GM21423 (cell line): ENCODE results near the gene APBA3.

Source experiments
- ATAC-seq: cut with Tn5 transposase; IDR thresholded peaks from one replicate; pipeline ENCODE4 v1.9.1; 2021; ENCODE audit warnings: mild to moderate bottlenecking, moderate library complexity; ENCODE audit not compliant: unreplicated experiment

Gene APBA3

DNA sequence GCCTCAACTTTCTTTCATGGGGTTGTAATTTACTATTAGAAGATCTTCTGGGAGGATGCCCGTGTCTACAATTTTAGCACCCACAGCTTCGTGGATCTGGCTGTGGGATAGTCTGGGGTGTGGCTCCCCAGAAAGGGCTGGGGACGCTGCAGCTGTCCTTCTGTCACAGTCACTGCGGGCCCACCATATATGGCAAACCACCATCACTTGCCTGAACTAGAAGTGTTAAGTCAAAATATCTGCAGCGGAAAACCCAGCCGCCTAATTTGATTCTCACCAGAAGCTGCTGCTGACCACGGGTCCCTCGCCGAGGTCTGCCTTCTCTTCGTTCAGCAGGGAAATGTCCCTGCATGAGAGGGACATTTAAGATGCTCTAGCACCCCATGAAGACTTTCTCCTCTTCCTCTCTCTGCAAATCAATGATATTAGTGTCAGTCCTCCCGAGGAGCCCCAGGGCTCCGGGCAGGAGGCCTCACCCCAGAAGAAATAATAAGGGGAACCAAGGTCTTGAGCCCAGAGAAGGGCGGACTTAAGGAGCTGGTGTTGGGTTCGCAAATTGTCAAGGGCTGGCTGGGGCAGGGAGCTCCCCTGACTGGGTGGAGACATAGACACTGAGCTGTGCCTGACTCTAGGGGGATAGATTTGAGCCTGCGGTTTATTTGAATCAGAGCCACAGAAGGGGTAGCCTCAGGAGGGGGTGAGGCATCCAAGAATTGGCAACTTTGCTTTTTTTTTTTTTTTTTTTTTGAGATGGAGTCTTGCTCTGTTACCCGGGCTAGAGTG is 27.7 kb upstream of the APBA3 start:
- no peak for ATAC-seq

DNA sequence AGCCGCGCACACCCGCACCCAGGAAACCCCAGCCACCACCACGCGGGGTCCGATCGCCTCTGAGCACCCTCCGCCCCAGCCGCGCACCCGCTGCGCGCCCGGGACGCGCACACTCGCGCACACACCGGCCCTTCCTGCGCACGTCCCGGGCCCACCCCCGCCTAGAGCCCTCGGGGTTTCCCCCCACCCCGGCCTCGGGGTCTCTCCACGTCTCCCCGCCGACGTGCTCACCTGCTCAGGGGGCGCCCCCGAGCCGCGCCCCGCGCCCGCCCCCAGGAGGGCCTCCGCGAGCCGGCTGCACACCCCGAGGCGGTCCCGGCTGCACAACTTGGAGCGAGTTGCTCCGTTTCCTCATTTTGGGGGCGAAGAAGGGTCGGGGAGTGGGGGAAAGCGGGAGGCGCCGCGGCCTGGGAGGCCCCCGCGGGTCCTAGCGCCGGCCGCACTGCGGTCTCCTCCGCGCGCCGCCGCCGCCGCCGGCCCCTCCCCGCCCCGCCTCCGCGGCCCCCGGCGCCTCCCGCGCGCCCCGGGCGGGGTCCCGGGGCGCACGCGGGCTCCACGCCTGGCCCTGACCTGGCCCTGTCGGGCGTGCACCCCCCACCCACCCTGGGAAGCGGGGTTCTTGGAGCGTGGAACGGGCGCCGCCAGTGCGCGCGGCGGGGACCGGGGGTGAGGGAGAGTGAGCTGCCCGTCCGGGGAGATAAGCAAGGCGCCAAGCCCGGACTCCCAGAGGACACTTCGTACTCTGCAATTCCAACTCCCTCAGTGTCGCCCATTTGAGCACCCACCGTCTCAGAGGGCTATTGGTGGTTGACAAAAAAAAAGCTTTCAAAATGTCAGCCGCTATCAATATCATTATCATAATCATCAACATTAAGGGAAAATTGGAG is 24.7 kb upstream of the APBA3 start, which contains the start of gene MATK:
MATK (minus strand) TSS at position 444 of the 887 bp plus-strand sequence. CDS start 1,246 bp downstream, outside the sequence.
- ATAC-seq = no peak

DNA sequence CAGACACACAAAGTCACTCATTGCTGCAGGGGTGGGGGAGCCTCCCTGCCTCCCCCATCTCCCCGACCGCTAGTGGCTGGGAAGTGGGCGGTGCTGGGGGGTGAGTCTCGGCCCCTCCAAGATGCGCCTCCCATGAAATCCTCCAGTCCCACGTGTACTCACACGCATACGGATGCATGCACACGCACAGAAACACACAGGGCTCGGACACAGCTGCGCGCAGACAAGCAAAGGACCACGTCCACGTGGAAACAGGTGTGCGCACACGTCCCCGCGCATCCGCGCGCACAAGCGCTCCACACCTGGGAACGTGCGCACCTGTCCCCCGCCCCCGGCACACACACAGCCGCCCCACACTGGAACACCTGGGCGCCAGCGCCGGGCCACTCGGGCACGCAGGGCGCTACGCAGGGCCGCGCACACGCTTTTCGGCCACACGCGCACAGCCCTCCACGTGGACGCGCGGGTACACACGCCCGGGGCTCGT is 24.0 kb upstream of the APBA3 start:
- no peak for ATAC-seq

DNA sequence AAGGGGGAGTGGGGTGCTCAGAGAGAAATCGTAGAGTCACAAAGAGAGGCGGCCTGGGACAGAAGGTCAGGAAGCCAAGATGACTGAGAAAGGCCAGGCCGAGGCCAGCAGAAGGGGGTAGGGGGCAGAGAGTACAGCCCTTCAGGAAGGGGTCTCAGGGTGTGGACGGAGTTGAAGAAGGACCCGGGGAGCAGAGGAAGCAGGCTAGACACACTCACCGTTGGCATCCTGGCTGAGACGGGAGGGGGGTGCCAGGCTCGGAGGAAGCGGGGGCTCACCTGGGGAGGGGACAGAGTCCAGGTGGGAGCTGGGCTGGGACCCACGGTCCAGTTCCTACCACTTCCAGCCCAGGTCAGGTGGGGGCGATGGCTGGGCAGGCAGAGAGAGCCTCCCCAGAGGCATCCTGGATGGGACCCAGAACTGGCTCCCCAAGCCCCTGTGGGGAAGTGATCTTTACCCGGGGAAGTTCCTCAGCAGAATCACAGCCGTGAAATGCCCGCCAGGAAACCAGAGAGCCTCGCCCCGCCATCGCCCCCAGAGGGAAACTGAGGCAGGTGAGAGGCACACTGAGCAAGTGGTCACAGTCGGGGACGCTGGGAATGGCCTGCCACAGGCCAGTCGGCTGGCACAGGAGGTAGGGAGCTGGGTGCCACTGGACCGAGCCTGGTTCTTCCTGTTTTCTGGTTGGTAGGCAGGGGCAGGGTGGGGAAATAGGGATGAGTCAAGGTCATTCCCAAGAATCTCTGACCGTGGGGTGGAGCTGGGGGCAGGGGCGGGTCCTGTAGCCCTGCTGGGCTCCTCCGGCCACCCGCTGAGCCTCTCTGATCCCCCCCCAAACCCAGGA is 23.3 kb upstream of the APBA3 start:
- no peak for ATAC-seq

DNA sequence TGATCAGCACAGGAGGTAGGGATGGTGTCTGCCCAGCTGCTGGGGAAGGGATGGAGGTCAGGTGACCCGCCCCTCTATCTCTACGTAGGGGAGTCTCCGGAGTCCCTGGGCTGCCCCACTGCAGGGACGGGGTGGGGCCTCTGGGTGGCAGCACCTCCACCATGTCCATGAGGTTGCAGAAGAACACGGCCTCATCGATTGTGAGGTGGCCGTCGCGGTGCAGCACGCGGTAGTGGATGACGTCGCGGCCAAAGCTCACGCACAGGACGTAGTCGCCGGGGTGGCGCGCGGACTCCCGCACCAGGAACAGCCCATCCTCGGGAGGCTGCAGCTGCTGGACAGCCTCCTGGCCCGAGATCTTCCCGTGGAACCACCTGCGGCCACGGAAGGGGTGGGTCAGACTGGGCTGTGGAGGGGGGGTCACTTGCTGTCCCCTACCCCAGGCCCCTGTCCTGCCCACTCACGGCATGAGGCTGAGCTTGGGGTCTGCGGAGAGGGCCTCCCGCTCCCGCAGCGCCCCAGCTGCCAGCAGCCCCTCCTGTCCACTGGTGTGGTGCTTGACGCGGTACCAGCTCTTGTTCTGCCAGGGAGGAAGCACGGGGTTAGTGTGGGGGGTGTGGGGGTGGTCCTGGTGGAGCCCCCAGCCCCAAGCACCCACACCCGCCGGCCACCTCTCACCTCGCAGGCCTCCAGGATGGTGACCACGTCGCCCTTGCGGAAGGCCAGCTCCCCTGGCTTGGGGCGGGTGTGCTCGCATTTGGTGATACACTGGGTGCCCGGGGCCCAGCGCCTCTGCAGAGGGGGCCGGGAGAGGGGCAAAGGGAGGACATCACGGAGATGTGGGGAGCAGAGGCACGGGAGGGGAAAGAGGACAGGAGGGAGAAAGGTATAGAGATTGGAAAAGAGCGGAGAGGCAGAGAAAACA is 22.4 kb upstream of the APBA3 start:
- no peak for ATAC-seq

DNA sequence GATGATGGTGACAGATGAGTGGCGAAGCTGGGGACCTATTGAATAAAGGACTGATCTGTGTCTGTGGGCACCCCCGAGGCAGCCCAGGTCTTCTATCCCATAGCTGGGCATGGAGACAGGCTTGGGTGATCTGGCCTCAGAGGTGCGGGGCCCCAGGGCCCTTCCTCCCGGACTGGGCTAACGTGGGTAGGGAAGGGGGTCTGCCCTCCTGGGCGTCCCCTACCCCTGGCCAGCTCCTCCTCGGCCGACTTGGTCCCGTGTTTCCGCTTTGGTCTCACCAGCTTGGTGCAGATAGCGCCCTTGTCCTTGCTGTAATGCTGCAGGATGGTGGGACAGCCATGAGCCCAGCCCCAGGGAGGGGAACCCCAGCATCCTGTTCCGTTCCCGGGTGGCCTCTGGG is 21.4 kb upstream of the APBA3 start:
- no peak for ATAC-seq

DNA sequence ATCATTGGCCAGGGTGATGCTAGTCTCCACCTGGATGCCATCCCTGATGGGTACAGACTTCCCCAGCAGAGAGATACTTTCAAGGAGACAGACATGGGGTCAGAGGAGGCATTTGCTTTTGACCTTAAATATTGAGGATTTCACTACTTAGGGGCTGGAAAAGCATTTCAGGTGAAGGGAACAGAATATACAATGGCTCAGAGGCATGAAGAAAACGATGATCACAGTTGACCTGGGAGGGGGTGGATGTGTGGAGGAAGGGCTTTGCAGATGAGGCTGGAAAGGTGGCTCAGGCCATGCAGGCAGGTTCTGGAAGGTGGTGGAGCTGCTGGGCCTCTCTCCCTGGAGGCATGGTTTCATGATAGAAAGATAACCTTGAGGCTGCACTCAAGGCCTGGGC is 20.8 kb upstream of the APBA3 start:
- no peak for ATAC-seq

DNA sequence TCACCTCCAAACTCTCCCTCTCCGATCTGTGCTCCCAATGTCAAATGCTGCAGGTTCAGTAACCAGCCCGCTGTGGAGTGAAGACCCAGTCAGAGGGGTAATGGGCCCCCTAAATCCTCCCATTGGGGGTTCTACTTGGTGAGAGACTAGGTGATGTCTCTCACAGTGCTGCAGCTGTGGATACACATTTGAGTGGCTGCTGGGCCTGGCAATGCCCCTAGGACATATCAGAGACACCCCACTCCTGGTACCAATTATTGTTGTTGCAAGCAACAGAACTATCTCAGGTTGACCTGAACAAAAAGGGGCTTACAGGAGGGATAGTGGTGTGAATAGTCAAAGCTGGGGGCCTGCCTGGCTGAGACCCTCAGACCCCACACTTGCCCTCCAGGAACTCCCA is 20.1 kb upstream of the APBA3 start:
- ATAC-seq = no peak

DNA sequence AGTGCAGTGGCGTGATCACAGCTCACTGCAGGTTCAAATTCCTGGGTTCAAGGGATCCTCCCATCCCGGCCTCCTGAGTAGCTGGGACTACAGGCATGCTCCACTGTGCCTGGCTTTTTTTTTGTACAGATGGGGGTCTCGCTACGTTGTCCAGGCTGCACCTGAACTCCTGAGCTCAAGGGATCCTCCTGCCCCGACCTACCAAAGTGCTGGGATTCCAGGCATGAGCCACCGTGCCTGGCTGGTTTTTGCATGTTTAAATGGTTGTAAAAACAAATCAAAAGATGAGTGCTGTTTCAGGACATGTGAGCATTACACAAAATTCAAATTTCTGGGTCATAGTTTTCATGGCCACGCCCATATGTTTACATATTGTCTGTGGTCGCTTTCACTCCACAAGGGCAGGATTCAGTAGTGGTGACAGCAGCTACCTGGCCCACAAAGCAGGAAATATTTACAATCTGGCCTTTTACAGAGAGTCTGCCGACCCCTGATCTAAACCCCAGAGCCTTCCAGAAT is 19.4 kb upstream of the APBA3 start:
- ATAC-seq = no peak

DNA sequence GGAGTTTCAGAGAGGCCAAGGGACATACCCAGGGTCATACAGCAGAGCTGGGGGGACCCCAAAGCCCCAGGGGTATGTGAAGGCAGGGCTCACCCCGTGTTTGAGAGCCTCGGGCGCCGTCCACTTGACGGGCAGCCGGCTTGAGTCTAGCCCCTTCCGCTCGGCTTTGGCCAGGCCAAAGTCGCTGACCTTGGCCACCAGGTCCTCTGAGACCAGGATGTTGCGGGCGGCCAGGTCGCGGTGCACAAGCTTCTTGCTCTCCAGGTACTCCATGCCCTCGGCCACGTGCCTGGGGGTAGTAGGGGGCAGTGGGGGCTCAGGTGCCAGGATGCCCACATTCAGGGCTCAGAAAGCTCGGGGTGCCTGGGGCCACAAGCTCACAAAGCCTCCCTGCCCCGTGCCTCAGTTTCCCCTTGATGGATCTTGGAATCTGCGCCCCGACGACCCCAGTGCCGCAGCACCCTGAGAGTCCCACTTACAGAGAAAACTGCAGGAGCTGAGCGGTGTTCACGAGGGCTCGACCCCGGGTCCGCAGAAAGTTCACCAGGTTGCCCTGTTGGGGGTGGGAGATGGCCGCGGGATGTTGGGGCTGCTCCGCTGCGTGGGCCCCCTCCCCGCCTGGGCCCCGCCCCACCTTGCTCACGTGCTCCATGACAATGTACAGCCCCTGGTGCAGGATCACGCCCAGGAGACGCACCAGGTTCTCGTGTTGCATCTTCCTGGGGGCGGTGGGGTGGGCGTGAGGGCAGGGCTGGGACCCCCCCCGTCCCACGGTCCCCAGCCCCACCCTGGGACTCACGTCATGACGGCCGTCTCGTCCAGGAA is 17.6 kb upstream of the APBA3 start:
- ATAC-seq = no peak

DNA sequence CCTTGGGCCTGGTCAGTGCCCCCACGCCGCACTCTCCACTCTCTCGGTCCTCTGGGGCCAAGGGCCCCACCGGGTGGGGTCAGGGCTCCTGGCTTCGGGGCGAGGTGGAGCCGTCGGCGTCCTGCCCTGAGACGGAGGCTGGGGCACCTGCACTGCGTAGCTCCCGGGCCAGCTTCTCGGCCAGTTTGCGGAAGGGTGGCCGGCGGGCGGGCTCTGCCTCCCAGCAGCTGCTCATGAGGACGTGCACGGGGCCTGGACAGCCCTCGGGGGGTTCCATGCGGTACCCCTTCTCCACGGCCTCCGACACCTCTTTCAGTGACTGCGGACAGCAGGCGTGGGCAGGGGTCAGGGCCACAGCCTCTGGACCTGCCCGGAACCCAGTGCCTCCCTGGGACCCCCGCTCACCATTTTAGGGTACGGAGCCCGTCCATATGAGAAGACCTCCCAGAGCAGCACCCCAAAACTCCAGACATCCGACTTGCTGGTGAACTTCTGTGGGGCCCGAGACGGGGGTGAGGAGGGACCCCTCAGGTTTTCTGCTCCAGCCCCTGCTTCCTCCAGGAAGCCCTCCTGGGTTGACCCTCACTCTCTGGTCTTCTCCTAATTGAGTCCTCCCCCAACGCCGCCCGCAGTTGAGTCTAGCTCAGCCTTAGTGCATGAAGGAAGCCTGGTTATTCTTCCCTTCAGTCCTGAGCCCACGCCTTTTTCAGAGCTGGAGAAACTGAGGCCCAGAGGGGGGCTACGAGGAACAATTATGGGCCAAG is 16.8 kb upstream of the APBA3 start:
- ATAC-seq = no peak

DNA sequence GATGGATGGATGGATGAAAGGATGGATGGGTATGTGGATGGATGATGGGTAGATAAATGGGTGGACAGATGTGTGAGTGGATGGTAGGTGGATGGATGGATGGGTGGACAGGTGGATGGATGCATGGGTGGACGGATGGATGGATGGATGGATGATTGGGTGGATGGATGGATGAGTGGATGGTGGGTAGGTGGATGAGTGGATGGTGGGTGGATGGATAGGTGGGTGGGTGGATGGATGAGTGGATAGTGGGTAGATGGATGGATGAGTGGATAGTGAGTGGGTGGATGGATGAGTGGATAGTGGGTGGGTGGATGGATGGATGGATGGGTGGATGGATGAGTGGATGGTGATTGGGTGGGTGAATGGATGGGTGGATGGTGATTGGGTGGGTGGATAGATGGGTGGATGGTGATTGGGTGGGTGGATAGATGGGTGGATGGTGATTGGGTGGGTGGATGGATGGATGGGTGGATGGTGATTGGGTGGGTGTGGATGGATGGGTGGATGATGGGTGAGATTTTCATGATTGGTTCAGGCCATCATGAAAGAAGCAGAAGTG is 15.1 kb upstream of the APBA3 start:
- ATAC-seq = no peak

DNA sequence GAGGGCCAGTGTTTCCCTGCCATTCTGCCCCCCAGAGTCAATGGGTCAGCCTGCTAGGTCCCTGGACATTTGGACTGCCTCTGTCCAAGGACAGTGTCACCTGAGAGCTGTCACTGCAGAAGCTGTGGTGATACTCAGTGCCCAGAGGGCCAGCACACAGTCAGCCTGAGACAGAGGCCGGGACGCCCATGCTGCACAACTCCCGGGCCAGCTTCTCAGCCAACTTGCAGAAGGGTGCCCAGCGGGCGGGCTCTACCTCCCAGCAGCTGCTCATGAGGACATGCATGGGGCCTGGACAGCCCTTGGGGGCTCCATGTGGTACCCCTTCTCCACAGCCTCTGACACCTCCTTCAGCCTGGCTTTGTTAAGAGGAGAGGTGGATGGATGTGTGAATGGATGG is 14.3 kb upstream of the APBA3 start:
- ATAC-seq = no peak

DNA sequence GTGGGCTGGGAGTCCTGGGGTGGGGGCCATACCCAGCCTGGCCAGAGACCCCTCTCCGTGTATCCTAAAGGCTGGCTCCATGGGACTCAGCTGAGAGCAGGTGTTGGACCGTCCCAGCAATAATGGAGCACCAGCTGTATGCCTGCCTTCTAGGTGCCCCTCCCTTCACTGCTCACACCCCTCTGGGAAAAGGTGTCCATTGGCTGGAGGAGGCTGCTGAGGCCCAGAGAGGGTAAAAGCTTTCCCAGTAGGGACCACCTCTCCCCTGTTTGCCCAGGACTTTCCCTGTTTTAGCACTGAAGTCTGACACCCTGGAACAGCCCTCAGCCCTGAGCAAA is 13.9 kb upstream of the APBA3 start:
- no peak for ATAC-seq

DNA sequence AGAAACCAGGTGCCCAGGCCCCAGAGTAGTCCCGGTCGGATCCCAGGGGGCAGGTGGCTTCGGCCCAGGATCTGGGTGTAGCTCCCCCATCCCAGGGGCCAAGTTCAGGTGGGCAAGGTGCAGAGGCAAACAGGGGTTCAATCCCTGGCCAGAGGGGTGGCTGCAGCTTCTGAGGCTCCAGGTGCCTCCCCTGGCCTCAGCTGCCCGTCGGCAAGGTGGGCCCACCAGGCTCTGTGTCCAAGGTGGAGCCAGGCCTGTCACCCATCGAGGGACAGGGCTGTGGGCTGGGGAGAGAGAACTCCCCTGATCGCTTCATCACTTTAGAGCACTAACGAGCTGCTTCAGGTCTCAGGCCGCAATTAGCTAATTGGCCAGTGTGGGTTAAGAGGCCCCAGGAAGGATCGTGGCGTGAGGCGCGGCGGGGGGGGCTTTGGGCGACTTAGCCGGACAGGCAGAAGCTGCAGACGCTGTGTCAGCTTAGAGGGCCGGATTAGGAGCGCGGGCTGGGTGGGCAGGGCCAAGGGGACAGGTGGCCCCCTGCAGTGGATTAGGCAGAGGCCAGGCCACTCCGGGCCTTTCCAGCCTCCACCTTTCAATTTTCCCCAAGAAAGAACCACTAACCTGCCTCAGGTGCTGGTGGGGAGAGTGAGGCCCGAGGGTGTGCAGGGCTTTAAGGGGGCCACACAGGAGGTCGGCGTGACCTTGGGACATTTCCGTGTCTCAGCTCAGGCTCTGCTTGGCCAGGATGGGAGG is 13.3 kb upstream of the APBA3 start:
- ATAC-seq = no peak

DNA sequence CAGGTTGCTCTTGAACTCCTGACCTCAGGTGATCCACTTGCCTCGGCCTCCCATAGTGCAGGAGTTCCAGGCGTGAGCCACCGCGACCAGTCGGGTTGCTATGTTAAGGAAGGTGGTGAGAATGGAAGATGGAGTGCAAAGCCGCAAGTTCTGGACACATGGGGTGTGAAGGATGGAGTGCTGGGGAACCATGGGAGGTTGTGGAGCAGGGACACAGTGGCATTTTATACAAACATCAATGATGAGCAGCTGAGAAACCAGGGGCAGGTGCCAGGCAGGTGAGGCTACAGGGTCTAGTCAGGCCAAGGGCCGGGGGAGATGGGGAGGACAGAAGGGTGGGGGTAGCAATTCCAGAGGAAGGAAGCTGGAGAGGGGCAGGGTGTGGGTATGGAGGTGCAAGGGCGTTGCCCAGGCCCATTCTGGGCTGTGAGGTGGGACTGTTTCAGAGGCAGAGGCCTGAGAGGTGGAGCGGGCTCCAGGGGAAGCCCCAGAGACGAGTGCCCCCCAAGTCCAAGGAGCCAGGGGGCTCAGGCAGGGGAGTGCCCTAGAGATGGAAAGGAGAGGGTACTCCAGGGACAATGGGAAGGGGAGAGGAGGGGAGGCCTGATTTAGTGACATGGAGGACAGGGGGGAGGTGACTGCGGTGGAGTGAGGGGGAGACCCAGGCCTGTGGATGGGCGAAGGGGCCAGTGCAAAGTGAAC is 12.5 kb upstream of the APBA3 start:
- ATAC-seq = no peak
